ENCODE measurements around the gene QRFP. TPM values are rescaled to one million over a fixed set of nuclear protein-coding genes. Genes with fewer than 3 reads are reported as not detected.

The QRFP gene
- total RNA-seq, 4 donors from 2014 or later, result not detected

DNA sequence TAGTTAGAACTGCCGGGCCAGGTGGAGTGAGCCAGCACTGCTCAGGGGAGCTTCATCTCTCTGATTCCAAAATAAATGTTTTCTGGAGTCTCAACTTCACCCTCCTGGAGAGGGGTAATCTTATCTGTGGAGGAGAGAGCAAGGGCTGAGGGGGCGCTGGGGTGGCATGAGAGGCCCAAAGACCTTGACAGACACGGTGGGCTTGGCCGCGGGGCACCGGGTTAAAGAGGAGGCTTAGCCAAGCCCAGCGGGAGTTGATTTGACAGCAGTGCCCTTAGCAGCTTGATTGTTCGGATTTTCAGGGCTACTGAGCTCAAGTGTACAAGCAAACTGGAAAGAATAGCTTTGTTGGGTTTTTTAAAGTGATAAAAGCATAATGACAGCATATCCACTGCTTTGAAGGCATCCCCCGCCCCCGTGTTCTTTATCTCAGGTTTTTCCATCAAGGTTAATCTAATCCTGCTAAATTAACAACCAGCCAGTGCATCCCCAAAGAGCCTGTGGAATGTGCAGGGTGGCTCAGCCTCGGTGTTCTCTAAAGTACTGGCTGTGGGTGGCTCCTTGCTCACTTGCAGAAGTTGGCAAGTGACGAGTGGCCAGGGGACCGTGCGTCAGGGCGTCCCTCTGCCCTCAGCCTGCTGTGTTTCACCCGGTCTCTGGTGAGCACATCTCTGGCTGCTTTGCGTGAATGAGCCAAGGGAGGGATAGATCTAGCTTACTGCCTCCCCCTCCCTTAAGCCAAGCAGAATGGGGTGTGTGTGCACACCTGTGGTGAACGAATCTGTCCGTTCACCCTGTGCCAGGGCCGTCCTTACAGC, 5.5 kb downstream of the QRFP start:
- ATAC-seq, result no peak
- Histone ChIP-seq H3K27me3 (no peaks in the 10 kb centered on the region), H3K27ac (no peak overlapping the region), H3K4me1 (peaks cover 0 to 62% (median 5%) of the 10 kb centered on the region in 3 donors), H3K9me3 (no peaks in the 10 kb centered on the region), H3K36me3 (peaks cover 0 to 78% of the 10 kb centered on the region in 2 donors), H3K4me3 (no peak overlapping the region)
- TF ChIP-seq, protein P1, sequence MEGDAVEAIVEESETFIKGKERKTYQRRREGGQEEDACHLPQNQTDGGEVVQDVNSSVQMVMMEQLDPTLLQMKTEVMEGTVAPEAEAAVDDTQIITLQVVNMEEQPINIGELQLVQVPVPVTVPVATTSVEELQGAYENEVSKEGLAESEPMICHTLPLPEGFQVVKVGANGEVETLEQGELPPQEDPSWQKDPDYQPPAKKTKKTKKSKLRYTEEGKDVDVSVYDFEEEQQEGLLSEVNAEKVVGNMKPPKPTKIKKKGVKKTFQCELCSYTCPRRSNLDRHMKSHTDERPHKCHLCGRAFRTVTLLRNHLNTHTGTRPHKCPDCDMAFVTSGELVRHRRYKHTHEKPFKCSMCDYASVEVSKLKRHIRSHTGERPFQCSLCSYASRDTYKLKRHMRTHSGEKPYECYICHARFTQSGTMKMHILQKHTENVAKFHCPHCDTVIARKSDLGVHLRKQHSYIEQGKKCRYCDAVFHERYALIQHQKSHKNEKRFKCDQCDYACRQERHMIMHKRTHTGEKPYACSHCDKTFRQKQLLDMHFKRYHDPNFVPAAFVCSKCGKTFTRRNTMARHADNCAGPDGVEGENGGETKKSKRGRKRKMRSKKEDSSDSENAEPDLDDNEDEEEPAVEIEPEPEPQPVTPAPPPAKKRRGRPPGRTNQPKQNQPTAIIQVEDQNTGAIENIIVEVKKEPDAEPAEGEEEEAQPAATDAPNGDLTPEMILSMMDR (IDR thresholded peaks at IDR 0.05), result no peak
- TF ChIP-seq POLR2A (IDR thresholded peaks at IDR 0.05) (no peak), EP300 (IDR thresholded peaks at IDR 0.05) (no peak), POLR2AphosphoS5 (IDR thresholded peaks at IDR 0.05) (no peak)
- 74 to 77% methylated on average over 3 to 9 of the region's 20 CpGs for WGBS, 2 donors (ENCODE audit: low coverage in 1 of 2)

DNA sequence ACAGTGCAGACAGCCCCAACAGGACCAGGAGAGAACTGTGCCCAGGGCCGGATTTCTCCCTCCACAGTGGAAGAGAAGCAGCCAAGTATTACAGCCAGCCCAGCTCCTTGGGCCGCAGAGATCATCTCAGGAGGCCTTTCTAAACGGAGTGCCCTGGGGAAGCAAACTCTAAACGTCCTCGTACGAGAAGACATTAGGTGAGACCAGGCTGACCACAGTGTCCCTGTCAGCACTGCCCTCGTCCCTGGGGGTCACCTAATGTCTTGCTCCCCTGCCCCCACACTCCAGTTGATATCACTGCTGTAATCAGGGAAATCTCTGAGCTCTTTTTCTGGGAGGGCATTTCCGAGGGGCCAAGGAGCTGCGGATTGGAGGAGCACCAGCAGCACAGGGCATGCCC, 6.5 kb downstream of the QRFP start:
- H3K36me3 ChIP-seq, result peaks cover 0 to 87% of the 10 kb centered on the region in 2 donors
- H3K4me3 ChIP-seq, result no peak overlapping the region
- H3K27me3 ChIP-seq, result no peaks in the 10 kb centered on the region
- WGBS, 2 donors (ENCODE audit: low coverage in 1 of 2), result 70% methylated on average over 3 of the region's 9 CpGs; no CpG with 5 or more reads in 1 of the 2 donors
- TF ChIP-seq, protein P1 (IDR thresholded peaks at IDR 0.05), result no peak
- TF ChIP-seq POLR2A (IDR thresholded peaks at IDR 0.05) (no peak), EP300 (IDR thresholded peaks at IDR 0.05) (no peak), POLR2AphosphoS5 (IDR thresholded peaks at IDR 0.05) (no peak)
- ATAC-seq, result no peak
- H3K9me3 ChIP-seq, result no peaks in the 10 kb centered on the region
- no peak overlapping the region for H3K27ac ChIP-seq
- peaks cover 0 to 62% (median 5%) of the 10 kb centered on the region in 3 donors for H3K4me1 ChIP-seq

DNA sequence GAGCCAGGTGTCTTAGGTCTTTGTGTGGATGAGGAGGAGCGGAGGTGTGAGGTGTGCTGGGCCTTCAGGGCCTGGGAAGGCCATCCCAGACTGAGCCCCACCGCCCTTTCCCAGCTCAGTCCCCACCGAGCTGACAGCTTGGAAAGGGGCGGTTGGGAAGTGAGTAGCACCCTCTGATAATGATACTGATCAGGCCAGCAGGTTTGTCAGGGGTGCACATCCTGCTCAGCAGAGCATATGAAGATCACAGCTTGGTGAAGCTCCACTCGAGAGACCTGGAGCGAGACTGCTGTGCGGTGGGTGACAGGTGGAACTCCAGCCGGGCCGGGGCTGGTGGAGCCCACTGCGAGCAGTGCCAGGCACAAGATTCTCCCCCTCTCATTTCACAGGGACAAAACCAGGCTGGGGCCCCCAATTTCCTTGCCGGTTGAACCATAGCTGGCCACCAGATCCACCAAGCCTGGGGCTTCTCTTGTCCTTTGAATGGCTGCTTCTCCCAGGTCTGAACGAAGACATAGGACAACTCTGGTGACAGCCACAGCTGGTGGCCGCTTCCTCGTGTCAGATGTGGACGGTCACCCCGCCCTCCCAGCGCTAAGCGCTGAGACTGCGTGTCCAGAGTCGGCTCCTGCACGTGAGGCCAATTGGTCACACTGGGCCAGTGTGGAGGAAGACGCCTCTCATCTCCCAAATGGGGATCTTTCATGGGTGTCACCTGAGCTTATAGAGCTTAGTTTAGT, 8.3 kb downstream of the QRFP start:
- 100% methylated on average over 1 of the region's 22 CpGs; no CpG with 5 or more reads in 1 of the 2 donors for WGBS, 2 donors (ENCODE audit: low coverage in 1 of 2)
- H3K27ac ChIP-seq, result peak overlapping the region in 2 of 4 donors; percentile 44 to 56
- no peak for ATAC-seq

DNA sequence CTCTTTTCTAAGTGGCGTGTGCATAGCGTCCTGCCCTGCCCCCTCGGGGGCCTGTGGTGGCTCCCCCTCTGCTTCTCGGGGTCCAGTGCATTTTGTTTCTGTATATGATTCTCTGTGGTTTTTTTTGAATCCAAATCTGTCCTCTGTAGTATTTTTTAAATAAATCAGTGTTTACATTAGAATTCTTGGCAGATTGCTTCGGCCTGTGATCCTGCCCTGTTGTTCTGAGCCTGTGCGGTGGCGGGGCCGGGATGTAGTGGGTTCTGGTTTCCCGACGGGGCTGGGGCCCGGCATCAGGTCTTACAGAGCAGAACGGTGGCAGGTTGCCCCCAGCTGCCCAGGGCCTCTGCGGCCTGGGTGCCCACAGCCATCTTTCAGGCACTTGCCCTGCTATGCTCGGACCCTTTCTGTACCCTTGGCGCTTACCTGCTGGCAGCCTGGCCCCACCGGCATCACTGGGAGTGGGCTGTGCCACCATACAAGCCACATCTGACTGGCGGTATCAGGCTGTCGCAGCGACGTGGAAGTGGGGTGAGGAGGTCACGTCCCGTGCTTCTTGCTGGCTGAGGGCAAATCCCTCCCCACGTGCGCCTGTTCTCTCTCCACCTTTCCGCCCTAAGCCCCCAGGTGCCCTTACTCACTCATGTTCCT, 9.0 kb downstream of the QRFP start:
- Histone ChIP-seq H3K27ac (peak overlapping the region in 2 of 4 donors; percentile 44 to 56), H3K36me3 (peaks cover 0 to 99% of the 10 kb centered on the region in 2 donors), H3K27me3 (no peaks in the 10 kb centered on the region), H3K4me3 (no peak overlapping the region), H3K9me3 (no peaks in the 10 kb centered on the region), H3K4me1 (peaks cover 0 to 46% (median 5%) of the 10 kb centered on the region in 3 donors)
- TF ChIP-seq EP300 (IDR thresholded peaks at IDR 0.05) (no peak), POLR2A (IDR thresholded peaks at IDR 0.05) (no peak), POLR2AphosphoS5 (IDR thresholded peaks at IDR 0.05) (no peak)
- TF ChIP-seq, protein P1 (IDR thresholded peaks at IDR 0.05), result no peak
- WGBS, 2 donors (ENCODE audit: low coverage in 1 of 2), result 42 to 45% methylated on average over 10 of the region's 25 CpGs
- no peak for ATAC-seq

More for the DNA sequence above, 8.3 kb downstream of the QRFP start:
- H3K4me3 ChIP-seq, result no peak overlapping the region
- H3K27me3 ChIP-seq, result no peaks in the 10 kb centered on the region
- TF ChIP-seq, protein P1 (IDR thresholded peaks at IDR 0.05), result no peak
- TF ChIP-seq POLR2AphosphoS5 (IDR thresholded peaks at IDR 0.05) (no peak), EP300 (IDR thresholded peaks at IDR 0.05) (no peak), POLR2A (IDR thresholded peaks at IDR 0.05) (no peak)
- peaks cover 0 to 53% (median 5%) of the 10 kb centered on the region in 3 donors for H3K4me1 ChIP-seq
- peaks cover 0 to 99% of the 10 kb centered on the region in 2 donors for H3K36me3 ChIP-seq
- no peaks in the 10 kb centered on the region for H3K9me3 ChIP-seq

Measured in gastroesophageal sphincter (tissue), 4 donors.